Activated T-helper 1 cell treated with Interleukin-2 at 50 U/mL for 16 hours (primary cell): ENCODE measurements around the gene OBI1.

Experiments
- DNase-seq: peaks from one replicate; pipeline ENCODE4 v3.0.0-alpha.2; 2020; ENCODE audit warnings: low read depth

Gene OBI1, protein sequence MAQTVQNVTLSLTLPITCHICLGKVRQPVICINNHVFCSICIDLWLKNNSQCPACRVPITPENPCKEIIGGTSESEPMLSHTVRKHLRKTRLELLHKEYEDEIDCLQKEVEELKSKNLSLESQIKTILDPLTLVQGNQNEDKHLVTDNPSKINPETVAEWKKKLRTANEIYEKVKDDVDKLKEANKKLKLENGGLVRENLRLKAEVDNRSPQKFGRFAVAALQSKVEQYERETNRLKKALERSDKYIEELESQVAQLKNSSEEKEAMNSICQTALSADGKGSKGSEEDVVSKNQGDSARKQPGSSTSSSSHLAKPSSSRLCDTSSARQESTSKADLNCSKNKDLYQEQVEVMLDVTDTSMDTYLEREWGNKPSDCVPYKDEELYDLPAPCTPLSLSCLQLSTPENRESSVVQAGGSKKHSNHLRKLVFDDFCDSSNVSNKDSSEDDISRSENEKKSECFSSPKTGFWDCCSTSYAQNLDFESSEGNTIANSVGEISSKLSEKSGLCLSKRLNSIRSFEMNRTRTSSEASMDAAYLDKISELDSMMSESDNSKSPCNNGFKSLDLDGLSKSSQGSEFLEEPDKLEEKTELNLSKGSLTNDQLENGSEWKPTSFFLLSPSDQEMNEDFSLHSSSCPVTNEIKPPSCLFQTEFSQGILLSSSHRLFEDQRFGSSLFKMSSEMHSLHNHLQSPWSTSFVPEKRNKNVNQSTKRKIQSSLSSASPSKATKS

GRCh38 chr13:78658630-78659449 lies at the start of gene OBI1:
OBI1 (minus strand) TSS chr13:78659155; CDS start chr13:78659120, 35 bp downstream.
- DNase-seq = peak; percentile 83

DNA sequence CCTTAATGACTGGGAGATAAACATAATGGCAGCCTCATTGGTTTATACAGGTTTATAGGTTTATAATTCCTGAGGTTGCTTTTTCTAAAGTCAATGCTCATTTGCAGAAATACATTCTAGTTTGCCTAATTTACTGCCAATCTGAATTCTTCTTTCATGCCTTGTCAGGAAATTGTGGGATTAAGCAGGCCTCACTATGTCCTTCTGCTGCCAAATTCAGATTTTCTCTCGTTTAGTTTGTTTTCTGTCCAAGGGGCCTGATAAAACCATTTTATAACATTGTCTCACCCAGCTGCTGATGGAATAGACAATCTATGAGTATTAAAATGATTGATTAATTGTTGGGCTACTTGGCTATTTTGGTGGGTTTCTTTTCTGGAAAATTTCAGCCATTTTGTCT lies 42.4 kb upstream of the OBI1 start:
- DNase-seq = no peak

DNA sequence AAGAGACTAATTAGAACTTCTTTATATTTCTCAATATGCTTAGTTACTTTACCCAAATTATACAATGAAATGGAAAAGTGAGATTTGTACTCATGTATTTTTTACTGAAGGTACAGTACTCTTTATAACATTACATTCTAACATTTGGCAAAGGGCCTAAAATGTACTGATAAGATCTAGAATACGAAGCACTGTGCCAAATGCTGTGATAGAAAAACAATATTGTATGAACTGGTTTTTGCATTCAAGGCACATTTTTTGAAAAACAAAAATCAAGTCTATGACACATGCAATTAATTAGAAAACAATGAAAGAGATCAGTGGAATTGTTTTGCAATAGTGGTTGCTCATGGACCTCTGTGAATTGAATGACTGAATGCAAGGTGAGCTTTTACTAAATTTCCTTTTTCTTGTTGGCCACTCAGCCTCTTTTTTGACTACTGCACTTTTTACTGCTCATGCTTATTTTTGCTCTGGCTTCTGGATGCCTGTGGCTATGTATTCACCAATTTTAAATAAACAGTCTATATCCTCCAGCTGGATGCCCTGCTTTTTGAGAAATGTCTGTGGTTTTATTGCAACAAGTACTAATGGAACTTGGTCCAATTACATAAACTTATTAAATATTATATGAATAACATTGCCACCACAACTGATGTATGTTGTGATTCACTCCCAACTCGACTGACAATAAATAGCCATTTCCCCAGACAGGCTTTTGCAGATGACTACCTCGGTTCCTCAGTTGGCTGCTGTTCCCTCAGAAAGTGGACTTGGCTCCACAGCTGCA lies 41.4 kb upstream of the OBI1 start:
- DNase-seq = no peak

DNA sequence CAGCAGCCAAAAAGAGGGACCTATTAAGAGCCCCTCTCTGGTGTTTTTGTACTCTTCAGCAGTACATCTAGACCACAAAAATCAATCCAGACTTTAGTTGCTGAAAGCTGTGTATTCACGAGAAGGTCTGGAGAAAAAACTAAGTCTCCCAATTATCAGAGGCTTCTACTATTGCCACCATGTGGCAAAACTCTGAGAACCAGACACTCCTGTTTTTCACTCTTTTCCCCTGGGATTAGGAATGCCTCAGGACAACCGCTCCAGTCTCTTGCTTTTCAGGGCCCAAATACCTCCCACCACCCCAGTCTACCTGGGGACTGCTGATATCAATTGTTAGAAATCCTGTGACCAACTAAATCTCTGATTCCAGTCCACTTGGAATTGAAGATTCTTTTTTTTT lies 30.1 kb upstream of the OBI1 start:
- no peak for DNase-seq

DNA sequence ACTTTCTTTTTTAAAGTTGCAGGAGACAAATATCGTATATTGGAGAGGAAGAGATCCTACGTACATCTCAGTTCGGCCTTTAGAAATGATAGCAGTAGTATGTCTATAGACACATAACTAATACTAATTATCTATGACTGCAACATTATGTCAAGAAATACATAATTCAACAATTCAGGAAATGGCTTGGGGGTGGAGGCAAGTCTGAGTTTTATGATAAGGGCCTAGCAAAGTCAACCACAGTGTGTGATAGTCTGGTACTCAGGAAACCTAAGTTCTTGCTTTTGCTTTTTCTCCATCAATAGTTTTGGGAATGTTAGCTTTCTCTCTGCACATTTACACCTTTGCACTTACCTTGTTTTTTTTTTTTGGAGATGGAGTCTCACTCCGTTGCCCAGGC lies 27.5 kb upstream of the OBI1 start:
- DNase-seq = no peak

DNA sequence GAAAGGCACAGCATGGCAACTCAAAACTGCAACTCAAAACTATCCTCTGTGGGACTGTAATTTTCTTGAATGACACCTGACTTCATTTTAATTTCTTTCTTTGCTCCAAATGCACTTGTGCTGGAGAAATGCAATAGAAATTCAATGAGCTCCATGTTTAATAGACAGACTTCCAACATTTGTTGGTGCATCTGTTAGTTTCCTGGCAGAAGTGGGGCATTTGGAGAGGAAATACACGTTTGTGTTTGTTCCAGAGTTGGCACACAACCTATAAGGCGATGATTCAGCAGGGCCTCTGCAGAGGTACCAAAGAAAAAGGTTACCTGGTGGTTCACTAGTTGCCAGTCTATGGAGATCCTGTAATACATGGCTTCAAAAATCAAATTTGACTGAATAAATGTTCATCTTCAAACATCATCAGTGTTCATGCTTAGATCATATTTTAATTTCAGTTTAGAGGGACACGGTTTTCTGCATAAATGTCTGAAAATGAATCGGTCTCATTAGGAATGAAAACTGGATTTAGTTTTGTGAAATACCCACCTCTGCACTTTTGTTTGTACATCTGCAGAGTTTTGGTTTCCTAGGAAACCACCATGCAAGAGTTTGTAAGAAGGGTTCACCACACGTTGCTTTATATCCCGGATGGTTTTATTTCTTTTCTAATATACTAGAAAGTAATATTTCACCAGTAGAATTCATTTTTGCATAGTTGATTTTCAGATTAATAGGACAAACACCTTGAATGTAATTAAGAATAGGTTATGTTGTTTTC lies 21.8 kb upstream of the OBI1 start:
- no peak for DNase-seq

- no peak for DNase-seq
Measured at GRCh38 chr13:78680115-78680561, 21.2 kb upstream of the OBI1 start.

DNA sequence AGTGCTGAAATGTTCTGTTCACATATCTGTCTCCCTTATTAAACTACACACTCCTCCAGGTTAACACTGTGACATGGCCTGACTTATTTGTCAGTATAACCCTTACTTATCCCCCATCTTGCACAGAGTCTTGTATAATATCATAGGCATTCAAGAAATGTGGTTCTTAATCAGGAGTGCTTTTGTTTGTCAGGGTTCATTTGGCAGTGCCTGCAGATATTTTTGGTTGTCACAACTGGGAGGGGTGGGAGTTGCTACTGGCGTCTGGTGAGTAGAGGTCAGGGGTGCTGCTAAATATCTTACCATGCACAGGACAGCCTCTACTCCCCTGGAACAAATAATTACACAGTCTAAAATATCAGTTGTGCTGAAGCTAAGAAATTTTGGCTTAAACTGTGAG lies 20.4 kb upstream of the OBI1 start:
- no peak for DNase-seq

DNA sequence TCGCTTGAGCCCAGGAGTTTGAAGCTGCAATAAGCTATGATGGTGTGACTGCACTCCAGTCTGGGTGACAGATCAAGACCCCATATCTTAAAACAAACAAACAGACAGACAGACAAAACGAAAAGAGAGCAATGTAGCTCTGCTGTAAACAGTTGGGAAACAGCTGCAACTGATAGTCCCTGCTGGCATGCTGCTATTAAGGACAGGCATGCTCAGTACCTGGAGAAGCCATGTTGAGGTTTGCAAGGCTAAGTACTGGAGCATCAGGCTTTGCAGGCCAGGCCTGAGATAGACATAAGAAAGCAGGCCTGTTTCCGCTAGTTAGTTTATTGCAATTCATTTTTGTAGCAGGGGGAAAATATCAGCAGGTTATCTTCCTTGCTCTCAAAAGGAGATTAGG lies 16.2 kb upstream of the OBI1 start:
- DNase-seq = no peak

GRCh38 chr13:78674638-78675037 lies 15.7 kb upstream of the OBI1 start:
- DNase-seq = no peak

GRCh38 chr13:78662467-78662866 lies 3.5 kb upstream of the OBI1 start:
- no peak for DNase-seq

GRCh38 chr13:78660495-78660857 lies 1.5 kb upstream of the OBI1 start:
- DNase-seq = no peak

DNA sequence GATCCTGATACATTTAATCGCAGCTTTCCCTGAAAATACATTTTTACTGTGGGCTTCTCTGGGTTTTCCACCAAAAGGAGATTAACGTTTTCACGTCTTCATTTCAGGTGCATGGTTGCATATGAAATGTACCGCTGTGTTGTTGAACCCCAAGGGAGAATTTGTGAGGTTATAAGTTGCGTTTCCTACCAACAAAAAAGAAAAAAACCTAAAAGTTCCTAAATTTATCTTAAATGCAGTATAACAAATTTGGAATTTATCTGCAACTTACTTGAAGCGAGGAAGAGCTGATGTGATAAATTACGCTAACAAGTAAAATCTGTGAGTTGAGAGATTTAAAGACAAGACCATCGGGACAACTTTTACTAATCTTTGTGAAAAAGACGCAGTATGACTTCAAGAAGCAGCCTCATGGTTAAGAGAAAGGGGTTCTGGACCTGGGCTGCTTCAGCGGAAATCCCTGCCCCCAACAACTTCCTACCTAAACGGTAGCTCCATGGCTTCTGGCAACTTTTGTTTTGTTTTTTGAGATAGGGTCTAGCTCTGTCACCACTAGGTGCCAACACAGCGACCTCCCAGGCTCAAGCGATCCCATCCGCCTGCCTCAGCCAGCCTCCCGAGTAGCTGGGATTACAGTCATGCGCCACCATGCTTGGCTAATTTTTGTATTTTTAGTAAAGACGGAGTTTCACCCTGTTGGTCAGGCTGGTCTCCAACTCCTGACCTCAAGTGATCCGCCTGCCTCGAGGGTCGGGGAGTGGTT lies 958 bp upstream of the OBI1 start:
- no peak for DNase-seq

GRCh38 chr13:78659450-78659730 lies 435 bp upstream of the OBI1 start:
- no peak for DNase-seq

GRCh38 chr13:78657699-78658629 lies 991 bp downstream of the OBI1 start:
- no peak for DNase-seq

GRCh38 chr13:78655906-78656305 lies 3.0 kb downstream of the OBI1 start:
- DNase-seq = no peak

DNA sequence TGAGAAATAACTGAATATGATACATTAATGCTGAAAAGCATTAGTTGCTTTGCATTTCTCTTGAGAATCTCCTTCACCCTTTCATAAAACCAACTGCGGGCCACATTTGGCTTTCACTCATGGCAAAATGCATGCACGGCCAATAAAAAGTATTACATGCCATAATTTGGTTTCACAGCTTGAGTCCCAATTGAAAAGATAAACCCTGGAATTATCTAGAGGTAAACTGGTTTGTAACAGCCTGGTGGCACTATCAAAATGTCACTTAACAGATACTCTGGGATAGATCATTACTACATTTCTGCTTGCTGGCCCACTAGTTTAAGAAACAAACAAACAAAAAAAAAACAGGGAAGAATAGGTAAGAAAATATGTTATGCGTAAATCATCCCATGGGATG lies 3.9 kb downstream of the OBI1 start:
- DNase-seq = no peak

- DNase-seq = no peak
Measured at GRCh38 chr13:78652651-78653050, 6.3 kb downstream of the OBI1 start.

DNA sequence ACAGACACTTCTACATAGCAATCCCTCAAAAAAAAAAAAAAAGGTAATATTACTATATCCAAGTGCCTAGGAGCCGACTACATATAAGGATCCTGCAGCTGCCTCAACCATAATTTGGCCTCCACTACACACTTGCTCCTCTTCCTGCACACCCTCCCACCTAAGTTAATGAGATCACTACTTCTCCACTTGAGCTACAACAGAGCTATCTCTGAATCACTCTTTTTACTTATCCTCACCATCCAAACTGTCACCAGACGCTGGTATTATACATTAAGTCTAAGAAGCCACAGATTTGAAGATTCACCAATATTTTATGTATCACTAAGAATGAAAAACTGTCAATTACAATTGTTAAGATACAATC lies 8.3 kb downstream of the OBI1 start:
- no peak for DNase-seq
